Neural cell (in vitro differentiated cells): ENCODE data around the gene RMI2.

Experiments
- CTCF ChIP-seq: fragments of 450-650 bp; IDR thresholded peaks from 2 replicates; pipeline ENCODE4 v1.5.1; 2014; ENCODE audit warnings: antibody characterized with exemption, mild to moderate bottlenecking, moderate library complexity; ENCODE audit not compliant: poor library complexity, severe bottlenecking
- EP300 ChIP-seq: fragments of 450-650 bp; conservative IDR thresholded peaks from 2 replicates; pipeline ENCODE4 v1.6.1; 2014; ENCODE audit warnings: antibody characterized with exemption, mild to moderate bottlenecking, moderate library complexity; ENCODE audit not compliant: poor library complexity, severe bottlenecking
- EZH2 ChIP-seq: fragments of 200-600, 300-800 bp; shearing (Covaris generic), sonication (generic); IDR thresholded peaks from 2 replicates; pipeline ENCODE4 v1.6.1; 2014; ENCODE audit warnings: antibody characterized with exemption, low read length, borderline replicate concordance, mild to moderate bottlenecking; ENCODE audit not compliant: insufficient read depth, poor library complexity, severe bottlenecking
- POLR2AphosphoS5 ChIP-seq: IDR thresholded peaks from 2 replicates; pipeline ENCODE4 v1.6.1; 2012
- RAD21 ChIP-seq: fragments of 450-650 bp; conservative IDR thresholded peaks from 2 replicates; pipeline ENCODE4 v1.6.1; 2014; ENCODE audit warnings: antibody characterized with exemption, mild to moderate bottlenecking, moderate library complexity
- REST ChIP-seq: IDR thresholded peaks from 2 replicates; pipeline ENCODE4 v1.6.1; 2012; ENCODE audit warnings: borderline replicate concordance
- SMC3 ChIP-seq: fragments of 450-650 bp; conservative IDR thresholded peaks from 2 replicates; pipeline ENCODE4 v1.6.1; 2014; ENCODE audit warnings: antibody characterized with exemption, mild to moderate bottlenecking, moderate library complexity; ENCODE audit not compliant: poor library complexity
- TAF1 ChIP-seq: IDR thresholded peaks from 2 replicates; pipeline ENCODE4 v1.6.1; 2012; ENCODE audit warnings: low read depth

GRCh38 chr16:11297492-11298142 is 47.6 kb upstream of the RMI2 start:
- TF ChIP-seq EZH2 (no peak), CTCF (no peak), SMC3 (no peak), EP300 (no peak), TAF1 (no peak), RAD21 (no peak), POLR2AphosphoS5 (no peak), REST (no peak)
